Measurements from ENCODE around the gene MRPS5.
A peak's percentile ranks its signal among the peaks of the same experiment; 100 is the strongest.

The MRPS5 gene

DNA sequence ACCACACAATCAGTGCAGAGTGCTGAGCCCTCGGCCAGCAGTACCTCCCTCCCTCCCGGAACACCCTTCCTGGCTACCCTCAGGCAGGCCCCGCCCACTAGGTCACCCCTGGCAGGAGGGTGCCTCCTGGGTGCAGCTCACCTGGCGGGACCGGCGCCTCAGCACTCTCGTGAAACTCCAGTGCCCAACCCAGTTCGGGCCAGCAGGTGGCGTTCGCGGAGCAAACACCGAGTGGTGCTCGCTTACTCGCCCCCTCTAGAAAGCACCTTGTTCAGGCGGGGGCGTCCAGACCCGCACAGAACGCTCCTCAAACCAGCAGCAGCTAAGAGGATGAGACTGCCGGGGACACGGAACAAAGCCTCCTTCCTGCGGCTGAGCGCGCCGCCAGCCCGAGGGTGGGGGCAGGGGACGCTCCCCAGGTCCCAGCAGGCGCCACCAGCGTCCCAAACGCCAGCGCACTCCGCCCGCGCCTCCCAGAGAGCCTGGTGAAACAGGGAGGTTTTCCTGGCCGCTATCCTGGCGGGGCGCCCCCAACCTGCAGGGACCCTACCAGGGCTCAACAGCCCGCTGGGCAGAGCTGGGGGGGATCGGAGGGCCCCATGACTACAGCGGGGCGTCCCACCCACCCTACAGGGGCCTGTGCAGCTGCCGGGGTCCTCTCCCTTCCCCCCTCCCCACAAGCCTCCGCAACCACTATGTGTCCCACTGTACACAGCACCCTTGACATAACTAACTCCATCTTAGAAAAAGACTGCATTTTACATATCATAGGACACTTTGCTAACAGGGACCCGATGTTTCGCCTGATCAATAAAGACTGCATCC is 44.7 kb downstream of the MRPS5 start:
- intact Hi-C loops (cut with DNase I; ENCODE audit: low total_unique reads), result no loop called here
- no peaks in the 10 kb centered on the region for H3K36me3 ChIP-seq
- DNase-seq, result peak in 1 of 2 donors; percentile 58

GRCh38 chr2:95075440-95076132 is 46.0 kb downstream of the MRPS5 start:
- H3K27me3 ChIP-seq, result peaks cover 0 to 50% of the 10 kb centered on the region in 2 donors
- H3K9me3 ChIP-seq, result no peaks in the 10 kb centered on the region
- intact Hi-C loops (cut with DNase I; ENCODE audit: low total_unique reads), result no loop called here
- TF ChIP-seq, protein P1, sequence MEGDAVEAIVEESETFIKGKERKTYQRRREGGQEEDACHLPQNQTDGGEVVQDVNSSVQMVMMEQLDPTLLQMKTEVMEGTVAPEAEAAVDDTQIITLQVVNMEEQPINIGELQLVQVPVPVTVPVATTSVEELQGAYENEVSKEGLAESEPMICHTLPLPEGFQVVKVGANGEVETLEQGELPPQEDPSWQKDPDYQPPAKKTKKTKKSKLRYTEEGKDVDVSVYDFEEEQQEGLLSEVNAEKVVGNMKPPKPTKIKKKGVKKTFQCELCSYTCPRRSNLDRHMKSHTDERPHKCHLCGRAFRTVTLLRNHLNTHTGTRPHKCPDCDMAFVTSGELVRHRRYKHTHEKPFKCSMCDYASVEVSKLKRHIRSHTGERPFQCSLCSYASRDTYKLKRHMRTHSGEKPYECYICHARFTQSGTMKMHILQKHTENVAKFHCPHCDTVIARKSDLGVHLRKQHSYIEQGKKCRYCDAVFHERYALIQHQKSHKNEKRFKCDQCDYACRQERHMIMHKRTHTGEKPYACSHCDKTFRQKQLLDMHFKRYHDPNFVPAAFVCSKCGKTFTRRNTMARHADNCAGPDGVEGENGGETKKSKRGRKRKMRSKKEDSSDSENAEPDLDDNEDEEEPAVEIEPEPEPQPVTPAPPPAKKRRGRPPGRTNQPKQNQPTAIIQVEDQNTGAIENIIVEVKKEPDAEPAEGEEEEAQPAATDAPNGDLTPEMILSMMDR (IDR thresholded peaks at IDR 0.05), result no peak
- H3K27ac ChIP-seq, result no peak overlapping the region
- H3K4me3 ChIP-seq, result no peak overlapping the region
- H3K36me3 ChIP-seq, result no peaks in the 10 kb centered on the region
- DNase-seq, result no peak
- peaks cover 0 to 10% (median 8%) of the 10 kb centered on the region in 4 donors for H3K4me1 ChIP-seq

More for the DNA sequence above, 44.7 kb downstream of the MRPS5 start:
- no peak overlapping the region for H3K27ac ChIP-seq
- H3K4me1 ChIP-seq, result peaks cover 0 to 10% (median 8%) of the 10 kb centered on the region in 4 donors
- H3K9me3 ChIP-seq, result no peaks in the 10 kb centered on the region
- TF ChIP-seq, protein P1 (IDR thresholded peaks at IDR 0.05), result peak; percentile 62 to 69
- peak overlapping the region; percentile 22 to 41 for H3K4me3 ChIP-seq
- peaks cover 0 to 47% of the 10 kb centered on the region in 2 donors for H3K27me3 ChIP-seq

GRCh38 chr2:95074663-95075439 is 46.8 kb downstream of the MRPS5 start:
- TF ChIP-seq, protein P1 (IDR thresholded peaks at IDR 0.05), result no peak
- DNase-seq, result no peak
- intact Hi-C loops (cut with DNase I; ENCODE audit: low total_unique reads), result no loop called here
- Histone ChIP-seq H3K27me3 (peaks cover 0 to 49% of the 10 kb centered on the region in 2 donors), H3K9me3 (no peaks in the 10 kb centered on the region), H3K4me1 (peaks cover 0 to 10% (median 8%) of the 10 kb centered on the region in 4 donors), H3K27ac (no peak overlapping the region), H3K36me3 (no peaks in the 10 kb centered on the region), H3K4me3 (no peak overlapping the region)

DNA sequence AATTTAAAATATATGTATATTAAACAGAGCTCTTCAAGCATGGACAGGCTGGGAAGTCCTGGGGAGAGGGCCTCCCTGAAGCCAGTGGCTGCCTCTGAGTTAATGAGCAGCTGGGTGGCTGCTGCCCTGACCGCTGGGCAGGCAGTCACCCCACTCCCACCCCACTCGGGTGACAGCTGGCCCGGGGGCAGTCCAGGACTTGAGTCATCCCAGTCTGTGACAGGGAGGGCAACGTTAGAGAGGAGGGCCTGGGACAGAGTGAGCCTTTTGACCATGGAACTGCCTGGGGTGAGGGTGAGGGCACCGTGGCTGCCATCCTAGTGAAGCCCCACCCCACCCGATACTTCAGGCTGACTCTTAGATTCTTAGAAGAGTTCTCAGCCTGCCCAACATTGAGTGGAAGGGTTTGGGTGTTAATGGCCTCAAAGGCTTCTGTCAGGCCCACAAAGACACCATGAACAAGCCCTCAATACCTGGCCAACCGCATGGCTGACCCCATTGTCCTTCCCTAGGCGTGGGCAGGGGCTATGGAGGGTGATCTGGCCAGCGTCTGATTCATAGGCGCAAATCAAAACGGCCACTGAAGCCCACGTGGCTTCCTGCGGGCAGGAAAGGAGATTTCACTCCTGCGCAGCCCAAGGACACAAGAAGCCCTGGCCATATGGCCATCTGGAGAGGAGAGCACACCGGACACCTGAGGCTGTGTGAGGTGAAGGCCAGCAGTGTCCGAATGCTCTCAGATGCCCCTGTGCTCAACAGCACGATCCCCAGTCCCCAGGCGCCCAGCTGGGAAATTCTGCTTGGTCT is 47.5 kb downstream of the MRPS5 start:
- H3K27me3 ChIP-seq, result peaks cover 0 to 47% of the 10 kb centered on the region in 2 donors
- no peak for DNase-seq
- no peak overlapping the region for H3K27ac ChIP-seq
- peaks cover 0 to 10% (median 8%) of the 10 kb centered on the region in 4 donors for H3K4me1 ChIP-seq
- intact Hi-C loops (cut with DNase I; ENCODE audit: low total_unique reads), result no loop called here
- no peak overlapping the region for H3K4me3 ChIP-seq
- H3K9me3 ChIP-seq, result no peaks in the 10 kb centered on the region
- H3K36me3 ChIP-seq, result no peaks in the 10 kb centered on the region
- TF ChIP-seq, protein P1 (IDR thresholded peaks at IDR 0.05), result no peak

- Histone ChIP-seq H3K4me3 (no peak overlapping the region), H3K36me3 (no peaks in the 10 kb centered on the region), H3K4me1 (peaks cover 0 to 10% (median 8%) of the 10 kb centered on the region in 4 donors), H3K27ac (no peak overlapping the region), H3K9me3 (no peaks in the 10 kb centered on the region), H3K27me3 (peaks cover 0 to 47% of the 10 kb centered on the region in 2 donors)
- TF ChIP-seq, protein P1 (IDR thresholded peaks at IDR 0.05), result no peak
- intact Hi-C loops (cut with DNase I; ENCODE audit: low total_unique reads), result no loop called here
- no peak for DNase-seq
These were observed 49.2 kb downstream of the MRPS5 start for GRCh38 chr2:95072424-95072823.

Data from tibial artery (tissue), 4 donors.